NCI-H2196 treated with DMSO at 0.1 percent for 48 hours (cell line): ENCODE data around the gene TEX261.
"Not testable (repeated sequence)": the region's sequence is repeated elsewhere in the genome, so short reads cannot be mapped to it uniquely, and the experiment has no call there.

Experiments used
- DNase-seq: peaks from one replicate; lab custom pipeline; 2025; ENCODE audit not compliant: unreplicated experiment; lab: John Stamatoyannopoulos, UW

The TEX261 gene

DNA sequence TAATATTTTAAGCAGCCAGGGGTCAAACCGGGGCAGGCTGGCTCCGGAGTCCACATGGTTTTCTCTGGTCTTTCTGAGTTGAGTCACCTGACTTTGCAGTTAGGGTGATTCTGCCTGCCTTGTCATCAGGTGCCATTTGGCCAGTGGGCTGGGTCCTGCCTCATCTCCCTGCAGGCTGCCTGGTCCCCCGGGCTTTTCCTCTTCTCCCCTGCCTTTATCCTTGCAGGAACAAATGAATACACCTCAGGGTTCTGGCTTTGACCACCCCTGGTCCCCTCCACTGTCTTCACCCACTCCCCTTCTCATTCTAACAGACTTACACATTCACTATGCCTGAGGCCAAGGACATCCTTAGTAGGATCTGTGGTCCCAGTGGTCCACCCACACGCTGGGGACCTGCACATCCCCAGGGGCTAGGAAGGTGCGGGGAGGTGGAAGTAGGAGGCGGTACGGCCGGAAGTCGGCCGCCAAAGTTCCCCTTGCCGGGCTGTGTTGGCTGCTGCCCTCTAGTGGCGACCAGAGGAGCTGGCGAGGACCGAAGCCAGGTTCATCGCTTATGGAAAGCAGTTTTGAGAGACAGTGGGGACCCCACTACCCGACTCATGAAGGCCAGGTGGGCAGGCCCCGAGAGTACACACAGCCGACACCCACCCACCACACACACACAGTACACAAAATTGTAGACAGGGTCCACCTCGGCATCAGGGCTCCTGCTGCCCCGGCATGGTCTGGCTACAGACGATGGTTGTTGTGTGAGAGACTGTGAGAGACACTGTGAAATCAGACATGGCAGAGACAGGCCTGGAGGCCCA lies 6.3 kb upstream of the TEX261 start:
- DNase-seq: peak; percentile 23

- DNase-seq: not testable (repeated sequence)
Observed at GRCh38 chr2:70999931-71000330, 5.3 kb upstream of the TEX261 start.

GRCh38 chr2:70999362-70999761 lies 4.7 kb upstream of the TEX261 start:
- DNase-seq: no peak

- not testable (repeated sequence) for DNase-seq
Observed at GRCh38 chr2:70998885-70999284, 4.2 kb upstream of the TEX261 start.

GRCh38 chr2:70995426-70995729 lies 705 bp upstream of the TEX261 start:
- DNase-seq: no peak

DNA sequence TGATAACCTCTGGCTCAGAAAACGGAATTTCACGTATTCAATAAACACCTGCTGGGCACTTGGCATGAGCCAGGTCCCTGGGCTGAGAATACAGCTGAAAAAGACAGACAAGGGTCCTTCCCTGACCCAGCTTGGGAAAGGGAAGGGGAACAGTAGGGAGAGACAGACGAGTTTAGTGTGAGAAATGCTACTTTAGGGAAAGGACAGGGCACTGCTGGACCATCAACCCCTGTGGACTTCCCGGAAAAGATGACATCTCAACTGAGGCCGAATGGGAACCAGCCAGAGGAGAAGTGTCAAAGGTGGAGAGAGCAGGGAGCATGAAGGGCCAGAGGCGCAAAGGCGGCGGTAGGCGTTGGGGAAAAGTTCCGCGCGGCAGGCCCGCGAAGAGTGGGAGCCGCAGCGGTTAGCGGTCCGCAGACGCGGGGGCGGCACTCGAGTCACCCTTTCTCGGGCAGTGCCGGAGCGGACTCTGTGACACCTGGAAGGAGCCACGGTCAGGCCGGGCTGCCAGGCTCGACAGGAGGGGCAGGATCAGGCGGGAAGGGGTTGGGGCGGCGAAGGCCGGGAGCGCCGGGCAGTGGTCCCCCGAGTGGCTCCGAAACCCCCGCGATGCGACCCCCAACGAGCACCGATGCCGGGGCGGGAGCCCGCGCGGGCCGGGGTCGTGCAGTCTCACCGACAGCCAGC lies 519 bp downstream of the TEX261 start:
- no peak for DNase-seq

GRCh38 chr2:70992945-70993853 lies 1.5 kb downstream of the TEX261 start:
- DNase-seq: no peak

- DNase-seq: no peak
Observed at GRCh38 chr2:70991742-70992141, 2.9 kb downstream of the TEX261 start.

GRCh38 chr2:70991142-70991541 lies 3.5 kb downstream of the TEX261 start:
- DNase-seq: no peak

DNA sequence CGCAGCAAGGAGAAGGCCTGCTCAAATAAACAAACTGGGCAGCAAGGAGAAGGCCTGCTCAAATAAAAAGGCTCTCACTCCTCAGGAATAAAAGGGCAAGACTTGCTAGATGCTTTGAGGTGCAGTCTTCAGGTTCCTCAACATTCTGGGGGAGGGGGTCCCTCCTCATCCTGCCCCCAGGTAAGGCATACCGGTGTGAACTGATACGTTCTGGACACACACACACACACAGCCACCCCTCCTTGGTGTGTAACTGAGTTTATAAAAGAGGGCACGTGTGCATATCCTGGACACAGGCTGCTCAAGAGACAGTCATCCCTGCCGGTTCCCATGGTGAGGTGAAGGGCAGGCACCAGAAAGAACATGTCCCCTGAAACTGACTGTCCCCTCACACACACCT lies 4.5 kb downstream of the TEX261 start:
- no peak for DNase-seq

DNA sequence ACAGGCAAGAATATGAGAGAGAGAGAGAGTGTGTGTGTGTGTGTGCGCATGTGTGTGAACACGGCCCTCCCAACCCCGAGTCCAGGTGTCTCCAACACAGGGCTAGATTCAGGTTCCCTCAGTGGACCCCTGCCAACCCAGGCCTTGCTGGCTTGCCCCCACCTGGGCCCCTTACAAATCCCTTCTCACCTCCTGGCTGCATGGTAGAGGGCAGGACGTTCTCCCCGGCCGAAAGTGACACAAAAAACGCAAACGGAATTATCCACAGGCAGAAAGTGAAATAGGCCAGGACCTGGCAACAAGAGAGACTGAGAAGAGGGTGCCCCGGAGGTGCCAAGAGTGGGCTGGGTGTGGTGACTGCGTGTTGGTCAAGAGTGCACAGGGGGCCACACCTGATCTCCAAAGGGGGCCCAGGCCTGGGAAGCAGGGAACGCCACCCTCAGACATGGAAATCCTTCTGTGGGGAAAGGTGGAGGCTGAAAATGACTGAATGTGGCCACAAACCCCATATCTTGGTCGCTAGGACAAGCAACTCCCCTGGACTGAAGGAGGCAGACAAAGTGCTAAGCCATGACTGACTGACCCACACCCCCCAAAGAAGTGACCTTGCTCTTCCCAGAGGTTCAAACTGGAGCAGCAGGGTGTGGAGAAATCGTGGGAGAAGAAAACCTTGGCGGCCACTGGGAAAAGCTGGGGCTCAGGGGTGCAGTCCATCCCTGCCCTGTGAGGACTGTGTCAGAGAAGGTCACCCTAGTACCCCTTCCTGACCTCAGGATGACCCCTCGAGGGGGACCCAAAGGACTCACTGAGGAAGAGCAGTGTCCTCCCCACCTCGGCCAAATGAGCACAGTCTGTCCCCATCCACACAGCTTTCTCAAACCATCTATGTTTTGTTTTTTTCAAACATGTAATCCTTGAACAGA lies 5.7 kb downstream of the TEX261 start:
- no peak for DNase-seq

GRCh38 chr2:70988151-70988550 lies 6.5 kb downstream of the TEX261 start:
- DNase-seq: no peak

GRCh38 chr2:70987386-70987785 lies 7.3 kb downstream of the TEX261 start:
- DNase-seq: no peak

DNA sequence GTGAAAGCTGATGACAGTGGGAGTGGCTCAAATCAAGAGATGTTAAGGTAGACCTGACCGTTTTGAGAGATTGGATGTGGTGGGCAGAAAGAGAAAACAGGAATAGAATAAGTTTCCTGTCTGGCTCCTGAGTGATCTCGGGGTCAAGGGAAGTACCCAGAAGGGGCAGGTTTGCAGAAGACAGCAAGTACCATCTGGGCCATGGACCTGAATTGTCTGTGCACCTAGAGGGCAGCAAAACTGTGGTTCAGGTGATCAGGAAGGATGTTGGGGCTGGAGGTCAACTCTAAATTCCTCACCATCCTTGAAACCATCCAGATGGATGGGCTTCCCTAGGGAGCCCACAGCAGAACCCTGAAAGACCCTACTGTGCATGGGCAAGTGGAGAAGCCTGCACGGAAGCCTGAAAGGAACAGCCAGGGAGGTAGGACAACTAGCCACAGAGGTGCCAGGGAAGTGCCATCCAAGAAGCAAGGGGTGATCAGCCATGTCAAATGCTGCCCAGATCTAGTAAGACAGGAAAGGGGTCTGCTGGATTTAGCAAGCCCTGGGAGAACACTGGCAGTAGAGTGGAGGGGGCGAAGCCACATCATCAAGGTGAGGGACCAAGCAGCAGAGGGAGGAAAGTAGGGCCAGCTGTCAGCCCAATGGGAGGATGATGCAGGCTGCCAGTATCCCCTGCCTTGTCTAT lies 8.0 kb downstream of the TEX261 start:
- DNase-seq: no peak

DNA sequence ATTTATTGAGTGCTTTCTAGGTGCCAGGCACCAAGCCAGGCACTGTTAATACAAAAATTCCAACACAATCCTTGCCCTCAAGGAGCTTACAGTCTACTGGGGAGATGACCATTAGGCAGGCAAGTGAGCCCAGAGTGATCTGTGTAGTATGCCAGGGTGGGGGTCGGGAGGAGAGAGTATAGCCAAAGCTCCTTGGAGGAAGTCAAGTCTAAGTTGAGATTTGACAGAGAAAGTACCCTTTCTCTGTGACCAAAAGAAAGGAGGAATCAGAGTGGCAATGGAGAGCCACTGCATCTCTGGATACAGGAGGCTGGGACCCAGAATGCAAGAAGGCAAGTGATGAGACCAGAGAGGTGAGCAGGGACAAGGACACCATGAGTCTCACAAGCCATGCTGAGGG lies 8.7 kb downstream of the TEX261 start:
- no peak for DNase-seq

DNA sequence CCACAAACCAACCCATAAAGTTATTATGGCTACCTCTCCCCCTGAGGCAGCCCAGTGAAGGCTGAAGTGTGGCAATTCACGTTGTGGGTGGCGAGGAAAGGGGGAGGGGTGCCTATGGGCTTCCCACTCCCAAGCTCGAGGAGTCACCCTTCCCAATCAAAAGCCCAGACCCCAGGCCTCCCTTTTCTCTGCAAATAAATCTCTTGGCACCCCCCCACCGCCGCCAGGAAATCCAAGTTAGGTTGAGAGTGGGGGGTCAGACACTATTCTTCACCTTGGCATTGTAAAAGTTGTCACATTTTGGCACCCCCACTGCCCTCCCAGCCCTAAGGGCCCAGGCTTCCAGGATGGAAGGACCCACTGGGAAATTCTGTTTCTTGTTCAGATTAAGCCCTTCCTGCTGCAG lies 9.4 kb downstream of the TEX261 start:
- no peak for DNase-seq

- no peak for DNase-seq
Observed at GRCh38 chr2:70984576-70985282, 9.9 kb downstream of the TEX261 start.

GRCh38 chr2:70984228-70984575 lies 10.5 kb downstream of the TEX261 start:
- DNase-seq: no peak

GRCh38 chr2:70983506-70984227 lies 11.0 kb downstream of the TEX261 start:
- DNase-seq: no peak
